GM23338 (cell line): ENCODE results near the gene MYO19. TPM values are rescaled to one million over a fixed set of nuclear protein-coding genes. Genes with fewer than 3 reads are reported as not detected.

Source experiments
- ATAC-seq: fragments of 200-7000 bp; cut with Tn5 transposase; 3 replicates; pipeline ENCODE4 v1.9.1; 2020
- DNase-seq: peaks from one replicate; pipeline ENCODE4 v3.0.0-alpha.2; 2015; ENCODE audit warnings: low spot score
- H2AFZ ChIP-seq: fragments of 200-600 bp; sonication (generic); 2 replicates; pipeline ENCODE4 v1.8.0; 2016; ENCODE audit warnings: antibody characterized with exemption, mild to moderate bottlenecking, moderate library complexity
- H3F3A ChIP-seq: fragments of 200-600 bp; sonication (generic); replicated peaks from 2 replicates; pipeline ENCODE4 v1.8.0; 2017; ENCODE audit warnings: antibody characterized with exemption, mixed run types, low read depth
- H3K27ac ChIP-seq: fragments of 200-600 bp; sonication (generic); 2 replicates; pipeline ENCODE4 v1.6.1; 2016; ENCODE audit warnings: low read depth
- H3K27me3 ChIP-seq: fragments of 200-600 bp; sonication (generic); 2 replicates; pipeline ENCODE4 v1.8.0; 2016; ENCODE audit warnings: mild to moderate bottlenecking, mixed run types, moderate library complexity; ENCODE audit not compliant: insufficient read depth
- H3K36me3 ChIP-seq: fragments of 200-600 bp; sonication (generic); 2 replicates; pipeline ENCODE4 v1.8.0; 2016; ENCODE audit warnings: mild to moderate bottlenecking; ENCODE audit not compliant: insufficient read depth
- H3K4me1 ChIP-seq: fragments of 200-600 bp; sonication (generic); 2 replicates; pipeline ENCODE4 v1.8.0; 2016; ENCODE audit warnings: mild to moderate bottlenecking, moderate library complexity; ENCODE audit not compliant: insufficient read depth
- H3K4me2 ChIP-seq: fragments of 200-600 bp; sonication (generic); 2 replicates; pipeline ENCODE4 v1.7.1; 2017; ENCODE audit warnings: mixed run types
- H3K4me3 ChIP-seq: fragments of 200-600 bp; sonication (generic); 2 replicates; pipeline ENCODE4 v1.6.1; 2016; ENCODE audit warnings: mixed run types
- H3K79me2 ChIP-seq: fragments of 200-600 bp; sonication (generic); replicated peaks from 2 replicates; pipeline ENCODE4 v1.8.0; 2017; ENCODE audit warnings: mild to moderate bottlenecking; ENCODE audit not compliant: insufficient read depth
- H3K9me2 ChIP-seq: fragments of 200-600 bp; sonication (generic); 2 replicates; pipeline ENCODE4 v1.8.0; 2017; ENCODE audit not compliant: insufficient read depth
- H4K20me1 ChIP-seq: fragments of 200-600 bp; sonication (generic); replicated peaks from 2 replicates; pipeline ENCODE4 v1.8.0; 2017; ENCODE audit warnings: mild to moderate bottlenecking; ENCODE audit not compliant: insufficient read depth
- H3K27ac Mint-ChIP-seq: 2 replicates; pipeline ENCODE4 v1.8.0; 2020; ENCODE audit warnings: inconsistent platforms, mild to moderate bottlenecking, moderate library complexity, mixed read lengths
- H3K27me3 Mint-ChIP-seq: 3 replicates; pipeline ENCODE4 v1.8.0; 2022; ENCODE audit warnings: low read depth, mild to moderate bottlenecking, moderate library complexity, mixed read lengths, inconsistent platforms; ENCODE audit not compliant: insufficient read depth, poor library complexity
- H3K36me3 Mint-ChIP-seq: 3 replicates; pipeline ENCODE4 v1.8.0; 2021; ENCODE audit warnings: low read depth, mild to moderate bottlenecking, inconsistent platforms, moderate library complexity, mixed read lengths
- H3K4me1 Mint-ChIP-seq: 3 replicates; pipeline ENCODE4 v1.8.0; 2020; ENCODE audit warnings: mild to moderate bottlenecking, inconsistent platforms, mixed read lengths
- H3K4me3 Mint-ChIP-seq: 3 replicates; pipeline ENCODE4 v1.8.0; 2021; ENCODE audit warnings: moderate library complexity, mild to moderate bottlenecking, inconsistent platforms, mixed read lengths
- H3K9me3 Mint-ChIP-seq: 3 replicates; pipeline ENCODE4 v1.8.0; 2020; ENCODE audit warnings: moderate library complexity, mild to moderate bottlenecking, inconsistent platforms, mixed read lengths
- CREB1 ChIP-seq: fragments of 250-450 bp; sonication (Bioruptor Pico); IDR thresholded peaks from 2 replicates; pipeline ENCODE4 v1.5.0; 2020; ENCODE audit warnings: low read depth, mild to moderate bottlenecking, moderate library complexity
- EZH2 ChIP-seq: fragments of 200-600 bp; sonication (generic); IDR thresholded peaks from one replicate; pipeline ENCODE4 v1.8.0; 2017; ENCODE audit warnings: antibody characterized with exemption, mild to moderate bottlenecking, low read depth; ENCODE audit not compliant: unreplicated experiment
- EZH2phosphoT487 ChIP-seq: fragments of 200-600 bp; sonication (generic); IDR thresholded peaks from one replicate; pipeline ENCODE4 v1.8.1; 2018; ENCODE audit warnings: antibody characterized with exemption; ENCODE audit not compliant: unreplicated experiment
- JUNB ChIP-seq: IDR thresholded peaks from one replicate; pipeline ENCODE4 v1.6.1; 2016; ENCODE audit warnings: antibody characterized with exemption; ENCODE audit not compliant: unreplicated experiment
- NANOG ChIP-seq: IDR thresholded peaks from 2 replicates; pipeline ENCODE4 v1.6.1; 2016; ENCODE audit warnings: antibody characterized with exemption, borderline replicate concordance
- POLR2AphosphoS5 ChIP-seq: IDR thresholded peaks from 2 replicates; pipeline ENCODE4 v1.6.1; 2016; ENCODE audit warnings: antibody characterized with exemption, low read depth
- STAT1 ChIP-seq: IDR thresholded peaks from one replicate; pipeline ENCODE4 v1.6.1; 2016; ENCODE audit warnings: antibody characterized with exemption; ENCODE audit not compliant: unreplicated experiment
- ZNF114 ChIP-seq: fragments of 250-450 bp; sonication (Bioruptor Pico); IDR thresholded peaks from 2 replicates; pipeline ENCODE4 v1.5.0; 2020; ENCODE audit warnings: mild to moderate bottlenecking, moderate library complexity
- polyA plus RNA-seq: library from polyadenylated mRNA; unstranded; fragments of >200 nt; fragmentation: Nextera tagmentation; extraction: Ambion mirVana; gene quantifications from 2 replicates; pipeline ENCODE4 v1.2.1, GENCODE V29; 2016
- total RNA-seq: library from RNA; depleted of rRNA; stranded (reverse); fragments of >200 nt; shearing (Covaris generic); gene quantifications from 2 replicates; pipeline ENCODE4 v1.2.3, GENCODE V29; 2014
- TF ChIP-seq, protein P1 (sequence below): IDR thresholded peaks from one replicate; pipeline ENCODE4 v1.6.1; 2018; ENCODE audit warnings: antibody characterized with exemption; ENCODE audit not compliant: unreplicated experiment
- TF ChIP-seq, protein P2 (sequence below), 2 experiments: fragments of 200-600 bp in 1 of 2; sonication (generic) in 1 of 2; conservative IDR thresholded peaks; 2 replicates each; pipeline versions ENCODE4 v1.5.1 to v1.6.1; 2016 to 2017; ENCODE audit warnings: antibody characterized with exemption in 2 of 2, low read depth in 2 of 2, mild to moderate bottlenecking in 2 of 2, moderate library complexity in 1 of 2
- TF ChIP-seq, protein P3 (sequence below): IDR thresholded peaks from 2 replicates; pipeline ENCODE4 v1.6.1; 2016; ENCODE audit warnings: antibody characterized with exemption

MYO19 gene
- total and polyA plus RNA-seq, 2 experiments from 2014 or later = 37.9 to 150 TPM

DNA sequence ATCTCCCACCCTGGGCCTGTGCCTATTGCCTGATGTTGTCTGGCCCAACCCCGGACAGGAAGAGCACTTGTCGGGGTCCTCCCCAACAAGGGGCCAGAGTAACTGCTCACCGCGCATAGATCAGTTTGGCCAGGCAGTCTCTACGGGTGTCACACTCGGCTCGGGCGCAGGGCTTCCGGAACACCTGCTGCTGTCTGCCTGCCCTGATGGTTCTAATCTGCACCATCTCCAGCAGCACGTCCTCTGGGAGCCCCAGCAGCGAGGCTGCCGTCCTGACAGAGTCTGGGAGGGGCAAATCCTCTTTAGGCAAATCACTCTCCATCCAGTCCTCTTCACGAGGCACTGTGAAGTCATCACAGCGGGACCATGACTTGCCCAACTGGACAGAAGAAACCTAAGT, 24.0 kb downstream of the MYO19 start:
- TF ChIP-seq CREB1 (CRISPR knock-in tag) = no peak
- TF ChIP-seq ZNF114 (CRISPR knock-in tag) = no peak
- no peak for TF ChIP-seq JUNB
- no peak for TF ChIP-seq EZH2
- TF ChIP-seq, protein P1, sequence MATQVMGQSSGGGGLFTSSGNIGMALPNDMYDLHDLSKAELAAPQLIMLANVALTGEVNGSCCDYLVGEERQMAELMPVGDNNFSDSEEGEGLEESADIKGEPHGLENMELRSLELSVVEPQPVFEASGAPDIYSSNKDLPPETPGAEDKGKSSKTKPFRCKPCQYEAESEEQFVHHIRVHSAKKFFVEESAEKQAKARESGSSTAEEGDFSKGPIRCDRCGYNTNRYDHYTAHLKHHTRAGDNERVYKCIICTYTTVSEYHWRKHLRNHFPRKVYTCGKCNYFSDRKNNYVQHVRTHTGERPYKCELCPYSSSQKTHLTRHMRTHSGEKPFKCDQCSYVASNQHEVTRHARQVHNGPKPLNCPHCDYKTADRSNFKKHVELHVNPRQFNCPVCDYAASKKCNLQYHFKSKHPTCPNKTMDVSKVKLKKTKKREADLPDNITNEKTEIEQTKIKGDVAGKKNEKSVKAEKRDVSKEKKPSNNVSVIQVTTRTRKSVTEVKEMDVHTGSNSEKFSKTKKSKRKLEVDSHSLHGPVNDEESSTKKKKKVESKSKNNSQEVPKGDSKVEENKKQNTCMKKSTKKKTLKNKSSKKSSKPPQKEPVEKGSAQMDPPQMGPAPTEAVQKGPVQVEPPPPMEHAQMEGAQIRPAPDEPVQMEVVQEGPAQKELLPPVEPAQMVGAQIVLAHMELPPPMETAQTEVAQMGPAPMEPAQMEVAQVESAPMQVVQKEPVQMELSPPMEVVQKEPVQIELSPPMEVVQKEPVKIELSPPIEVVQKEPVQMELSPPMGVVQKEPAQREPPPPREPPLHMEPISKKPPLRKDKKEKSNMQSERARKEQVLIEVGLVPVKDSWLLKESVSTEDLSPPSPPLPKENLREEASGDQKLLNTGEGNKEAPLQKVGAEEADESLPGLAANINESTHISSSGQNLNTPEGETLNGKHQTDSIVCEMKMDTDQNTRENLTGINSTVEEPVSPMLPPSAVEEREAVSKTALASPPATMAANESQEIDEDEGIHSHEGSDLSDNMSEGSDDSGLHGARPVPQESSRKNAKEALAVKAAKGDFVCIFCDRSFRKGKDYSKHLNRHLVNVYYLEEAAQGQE = no peak
- no peak for TF ChIP-seq NANOG
- TF ChIP-seq POLR2AphosphoS5 = no peak
- TF ChIP-seq, protein P2, sequence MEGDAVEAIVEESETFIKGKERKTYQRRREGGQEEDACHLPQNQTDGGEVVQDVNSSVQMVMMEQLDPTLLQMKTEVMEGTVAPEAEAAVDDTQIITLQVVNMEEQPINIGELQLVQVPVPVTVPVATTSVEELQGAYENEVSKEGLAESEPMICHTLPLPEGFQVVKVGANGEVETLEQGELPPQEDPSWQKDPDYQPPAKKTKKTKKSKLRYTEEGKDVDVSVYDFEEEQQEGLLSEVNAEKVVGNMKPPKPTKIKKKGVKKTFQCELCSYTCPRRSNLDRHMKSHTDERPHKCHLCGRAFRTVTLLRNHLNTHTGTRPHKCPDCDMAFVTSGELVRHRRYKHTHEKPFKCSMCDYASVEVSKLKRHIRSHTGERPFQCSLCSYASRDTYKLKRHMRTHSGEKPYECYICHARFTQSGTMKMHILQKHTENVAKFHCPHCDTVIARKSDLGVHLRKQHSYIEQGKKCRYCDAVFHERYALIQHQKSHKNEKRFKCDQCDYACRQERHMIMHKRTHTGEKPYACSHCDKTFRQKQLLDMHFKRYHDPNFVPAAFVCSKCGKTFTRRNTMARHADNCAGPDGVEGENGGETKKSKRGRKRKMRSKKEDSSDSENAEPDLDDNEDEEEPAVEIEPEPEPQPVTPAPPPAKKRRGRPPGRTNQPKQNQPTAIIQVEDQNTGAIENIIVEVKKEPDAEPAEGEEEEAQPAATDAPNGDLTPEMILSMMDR (conservative IDR thresholded peaks at IDR 0.05; ENCODE audit: low read depth in 2 of 2) = no peak
- no peak for TF ChIP-seq EZH2phosphoT487
- TF ChIP-seq STAT1 = no peak
- TF ChIP-seq, protein P3, sequence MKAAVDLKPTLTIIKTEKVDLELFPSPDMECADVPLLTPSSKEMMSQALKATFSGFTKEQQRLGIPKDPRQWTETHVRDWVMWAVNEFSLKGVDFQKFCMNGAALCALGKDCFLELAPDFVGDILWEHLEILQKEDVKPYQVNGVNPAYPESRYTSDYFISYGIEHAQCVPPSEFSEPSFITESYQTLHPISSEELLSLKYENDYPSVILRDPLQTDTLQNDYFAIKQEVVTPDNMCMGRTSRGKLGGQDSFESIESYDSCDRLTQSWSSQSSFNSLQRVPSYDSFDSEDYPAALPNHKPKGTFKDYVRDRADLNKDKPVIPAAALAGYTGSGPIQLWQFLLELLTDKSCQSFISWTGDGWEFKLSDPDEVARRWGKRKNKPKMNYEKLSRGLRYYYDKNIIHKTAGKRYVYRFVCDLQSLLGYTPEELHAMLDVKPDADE = no peak
- Histone ChIP-seq H3F3A (no peaks in the 10 kb centered on the region), H4K20me1 (peaks cover 4% of the 10 kb centered on the region), H3K4me2 (no peak overlapping the region), H3K4me1 (no peaks in the 10 kb centered on the region), H3K4me3 (no peak overlapping the region), H3K9me2 (no peaks in the 10 kb centered on the region), H2AFZ (no peak overlapping the region), H3K36me3 (peaks cover 7% of the 10 kb centered on the region; the same call in 1 of the 2 replicates), H3K27ac (no peak overlapping the region), H3K27me3 (no peaks in the 10 kb centered on the region), H3K79me2 (no peaks in the 10 kb centered on the region)
- no peak for DNase-seq
- peaks cover 94% of the 10 kb centered on the region for H3K36me3 Mint-ChIP-seq
- no peak overlapping the region for H3K27ac Mint-ChIP-seq
- no peaks in the 10 kb centered on the region for H3K9me3 Mint-ChIP-seq
- ATAC-seq = no peak
- no peaks in the 10 kb centered on the region for H3K4me1 Mint-ChIP-seq
- peaks cover 11% of the 10 kb centered on the region for H3K27me3 Mint-ChIP-seq
- H3K4me3 Mint-ChIP-seq = no peak overlapping the region
